RWPE1 (cell line): ENCODE results near the gene COTL1.
"Not testable (repeated sequence)": the region's sequence is repeated elsewhere in the genome, so short reads cannot be mapped to it uniquely, and the experiment has no call there.

Experiments
- CTCF ChIA-PET: fragments of 350-600 bp; sonication (Branson Sonifier 250); formaldehyde crosslinking; extraction: SDS; loops from one replicate; lab custom pipeline; 2021; lab: Yijun Ruan, JAX
- POLR2A ChIA-PET: fragments of 400-600 bp; formaldehyde crosslinking; extraction: SDS; loops from one replicate; lab custom pipeline; 2020; ENCODE audit warnings: antibody characterized with exemption; ENCODE audit not compliant: low non-redundant PET; lab: Yijun Ruan, JAX
- DNase-seq: peaks from one replicate; pipeline ENCODE4 v3.0.0; 2012; ENCODE audit warnings: low spot score
- H3K27ac ChIP-seq: fragments of 450-650 bp; 2 replicates; pipeline ENCODE4 v1.5.1; 2017
- CTCF ChIP-seq: fragments of 450-650 bp; conservative IDR thresholded peaks from 2 replicates; pipeline ENCODE4 v1.5.1; 2017; ENCODE audit warnings: low read depth, mild to moderate bottlenecking

Gene COTL1

GRCh38 chr16:84559311-84559932 lies 58.5 kb downstream of the COTL1 start:
- DNase-seq: no peak
- POLR2A ChIA-PET: no interaction called here
- no peak overlapping the region for H3K27ac ChIP-seq
- TF ChIP-seq CTCF: no peak
- CTCF ChIA-PET: interaction anchor here (0.5 kb wide), 1 partner anchor 113 kb away, joined by 4 read pairs; no protein-coding TSS in a partner anchor

GRCh38 chr16:84558850-84559249 lies 59.0 kb downstream of the COTL1 start:
- POLR2A ChIA-PET, DNase-seq, CTCF ChIA-PET, H3K27ac ChIP-seq: not testable (repeated sequence)

GRCh38 chr16:84557504-84557903 lies 60.4 kb downstream of the COTL1 start:
- no peak overlapping the region for H3K27ac ChIP-seq
- ChIA-PET POLR2A (no interaction called here), CTCF (no interaction called here)
- DNase-seq: no peak
- TF ChIP-seq CTCF: no peak

GRCh38 chr16:84557059-84557458 lies 60.8 kb downstream of the COTL1 start:
- no peak overlapping the region for H3K27ac ChIP-seq
- TF ChIP-seq CTCF: no peak
- POLR2A ChIA-PET: no interaction called here
- DNase-seq: no peak
- CTCF ChIA-PET: no interaction called here

GRCh38 chr16:84555418-84556196 lies 62.3 kb downstream of the COTL1 start:
- CTCF ChIA-PET: no interaction called here
- DNase-seq: no peak
- TF ChIP-seq CTCF: no peak
- no peak overlapping the region for H3K27ac ChIP-seq
- POLR2A ChIA-PET: no interaction called here

GRCh38 chr16:84554627-84555328 lies 63.1 kb downstream of the COTL1 start:
- DNase-seq: no peak
- ChIA-PET POLR2A (no interaction called here), CTCF (no interaction called here)
- TF ChIP-seq CTCF: no peak
- H3K27ac ChIP-seq: no peak overlapping the region
